ENCODE data around the gene TRIM67.

DNA sequence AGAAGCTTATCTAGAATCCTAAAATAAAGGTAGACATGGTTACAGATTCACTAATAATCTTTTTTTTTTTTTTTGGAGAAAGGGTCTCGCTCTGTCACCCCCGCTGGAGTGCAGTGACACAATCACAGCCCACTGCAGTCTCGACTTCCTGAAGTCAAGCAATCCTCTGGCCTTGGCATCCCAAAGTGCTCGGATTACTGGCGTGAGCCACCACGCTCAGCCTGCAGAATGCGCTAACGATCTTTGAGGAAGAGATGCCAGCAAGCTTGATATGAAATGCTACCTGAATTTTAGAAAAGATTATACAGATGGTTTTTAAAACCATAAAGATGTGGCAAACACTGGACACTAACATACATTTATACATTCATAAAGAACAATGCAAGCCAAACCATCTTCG, 75.1 kb downstream of the TRIM67 start:
- TF ChIP-seq, protein P1, sequence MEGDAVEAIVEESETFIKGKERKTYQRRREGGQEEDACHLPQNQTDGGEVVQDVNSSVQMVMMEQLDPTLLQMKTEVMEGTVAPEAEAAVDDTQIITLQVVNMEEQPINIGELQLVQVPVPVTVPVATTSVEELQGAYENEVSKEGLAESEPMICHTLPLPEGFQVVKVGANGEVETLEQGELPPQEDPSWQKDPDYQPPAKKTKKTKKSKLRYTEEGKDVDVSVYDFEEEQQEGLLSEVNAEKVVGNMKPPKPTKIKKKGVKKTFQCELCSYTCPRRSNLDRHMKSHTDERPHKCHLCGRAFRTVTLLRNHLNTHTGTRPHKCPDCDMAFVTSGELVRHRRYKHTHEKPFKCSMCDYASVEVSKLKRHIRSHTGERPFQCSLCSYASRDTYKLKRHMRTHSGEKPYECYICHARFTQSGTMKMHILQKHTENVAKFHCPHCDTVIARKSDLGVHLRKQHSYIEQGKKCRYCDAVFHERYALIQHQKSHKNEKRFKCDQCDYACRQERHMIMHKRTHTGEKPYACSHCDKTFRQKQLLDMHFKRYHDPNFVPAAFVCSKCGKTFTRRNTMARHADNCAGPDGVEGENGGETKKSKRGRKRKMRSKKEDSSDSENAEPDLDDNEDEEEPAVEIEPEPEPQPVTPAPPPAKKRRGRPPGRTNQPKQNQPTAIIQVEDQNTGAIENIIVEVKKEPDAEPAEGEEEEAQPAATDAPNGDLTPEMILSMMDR (IDR thresholded peaks at IDR 0.05) = no peak
- no peak for TF ChIP-seq POLR2A (IDR thresholded peaks at IDR 0.05)
